Uterus (tissue), 4 donors: Measurements from ENCODE around the gene MPP1. TPM values are rescaled to one million over a fixed set of nuclear protein-coding genes. Genes with fewer than 3 reads are reported as not detected.

Experiments
- DNase-seq, 2 donors: peaks; one replicate each; pipeline ENCODE4 v3.0.0-alpha.2; 2019 to 2020
- H3K27ac ChIP-seq, 2 donors: fragments of 200-600 bp; sonication (generic); 1 replicate in 1 of 2; 2 replicates in 1 of 2; pipeline ENCODE4 v1.5.1; 2016 to 2018
- H3K27me3 ChIP-seq, 2 donors: fragments of 200-600 bp; sonication (generic); one replicate each; pipeline ENCODE4 v1.5.1; 2018 to 2019; ENCODE audit warnings: control low read depth in 1 of 2
- H3K36me3 ChIP-seq, 2 donors: fragments of 200-600 bp; sonication (generic); one replicate each; pipeline ENCODE4 v1.5.1; 2019; ENCODE audit warnings: control low read depth in 1 of 2
- H3K4me1 ChIP-seq, 2 donors: fragments of 200-600 bp; sonication (generic); one replicate each; pipeline ENCODE4 v1.5.1; 2018 to 2019; ENCODE audit warnings: control low read depth in 1 of 2
- H3K4me3 ChIP-seq, 2 donors: fragments of 200-600 bp; sonication (generic); 1 replicate in 1 of 2; 2 replicates in 1 of 2; pipeline ENCODE4 v1.5.1; 2018 to 2019; ENCODE audit warnings: mild to moderate bottlenecking in 1 of 2
- H3K9me3 ChIP-seq, 2 donors: fragments of 200-600 bp; sonication (generic); one replicate each; pipeline ENCODE4 v1.5.1; 2019; ENCODE audit warnings: control low read depth in 1 of 2
- CTCF ChIP-seq, 4 experiments: fragments of 200-600 bp in 2 of 4; fragments of 450-650 bp in 2 of 4; sonication (generic) in 2 of 4; IDR thresholded peaks; one replicate each; pipeline ENCODE4 v1.5.1; 2016 to 2019; ENCODE audit warnings: antibody characterized with exemption in 4 of 4, mild to moderate bottlenecking in 2 of 4, moderate library complexity in 1 of 4
- POLR2A ChIP-seq, 2 donors: fragments of 450-650 bp; IDR thresholded peaks; one replicate each; pipeline ENCODE4 v1.6.1; 2016; ENCODE audit warnings: antibody characterized with exemption in 2 of 2, mild to moderate bottlenecking in 1 of 2, moderate library complexity in 1 of 2
- intact Hi-C: fragments of 100-400 bp; cut with DNase I; formaldehyde crosslinking; loops from one replicate; pipeline ENCODE4 v1.15.1; 2023; ENCODE audit warnings: low total_unique reads
- small RNA-seq: library from RNA; depleted of rRNA; stranded (forward); fragments of <200 nt; gene quantifications from one replicate; pipeline ENCODE3, GENCODE V24; 2016
- total RNA-seq, 4 donors: library from RNA; depleted of rRNA in 3 of 4; stranded (reverse); fragments of >200 nt in 3 of 4; gene quantifications; one replicate each; pipeline versions ENCODE4 v1.1.0 to v1.2.4, GENCODE V29; 2014 to 2023
- donor health status: DM: yes; HTN: yes; CAD: no.

Gene MPP1
- total RNA-seq, 4 donors from 2014 or later = 8.5 to 31.0 (median 20.4) TPM

GRCh38 chrX:154730253-154730891, 74.9 kb downstream of the MPP1 start:
- Histone ChIP-seq H3K4me3 (no peak overlapping the region), H3K27ac (peak overlapping the region; percentile 64 to 65), H3K27me3 (no peaks in the 10 kb centered on the region), H3K4me1 (peaks cover 0 to 4% of the 10 kb centered on the region in 2 donors), H3K36me3 (no peaks in the 10 kb centered on the region), H3K9me3 (no peaks in the 10 kb centered on the region)
- no peak for TF ChIP-seq CTCF (IDR thresholded peaks at IDR 0.05)
- TF ChIP-seq POLR2A (IDR thresholded peaks at IDR 0.05) = no peak
- intact Hi-C loops = no loop called here
- DNase-seq = peak; percentile 40 to 70

GRCh38 chrX:154729439-154729838, 75.8 kb downstream of the MPP1 start:
- Histone ChIP-seq H3K9me3 (no peaks in the 10 kb centered on the region), H3K27ac (peak overlapping the region; percentile 64 to 65), H3K27me3 (no peaks in the 10 kb centered on the region), H3K36me3 (no peaks in the 10 kb centered on the region), H3K4me1 (peaks cover 0 to 4% of the 10 kb centered on the region in 2 donors), H3K4me3 (no peak overlapping the region)
- TF ChIP-seq CTCF (IDR thresholded peaks at IDR 0.05) (no peak), POLR2A (IDR thresholded peaks at IDR 0.05) (no peak)
- intact Hi-C loops = no loop called here
- DNase-seq = no peak

Small RNA genes within 50 kb of the gene (small RNA-seq; reads per million reads assigned to genes)
- gene SNORA36A = not detected

Other genes with a start within 250 kb of the MPP1 start
- gene CTAG1A, start 220.4 kb downstream of the MPP1 start, total RNA-seq = not detected
- under 1 TPM in 1 of 4 donors, not detected in 3; 0.46 TPM for gene CTAG1B, start 186.2 kb downstream of the MPP1 start, total RNA-seq
- not detected for gene CTAG2, start 151.9 kb downstream of the MPP1 start, total RNA-seq
- 10 to 100 TPM in 1 of 4 donors, 1 to 10 TPM in 3; 2.9 to 34.1 (median 7.2) TPM for gene GAB3, start 54.4 kb downstream of the MPP1 start, total RNA-seq
- 10 to 100 TPM in 2 of 4 donors, 1 to 10 TPM in 2; 6.4 to 36.4 (median 19.1) TPM for gene DKC1, start 42.6 kb downstream of the MPP1 start, total RNA-seq
- not detected for gene SMIM9, start 29.2 kb upstream of the MPP1 start, total RNA-seq
- gene F8A1, start 80.9 kb upstream of the MPP1 start, total RNA-seq = 10 to 100 TPM in 1 of 4 donors, 1 to 10 TPM in 2, under 1 TPM in 1; 0.28 to 16.7 (median 6.1) TPM
- gene F8, start 217.2 kb upstream of the MPP1 start, total RNA-seq = 10 to 100 TPM; 11.8 to 63.0 (median 28.5) TPM
- 100 to 1,000 TPM in 1 of 4 donors, 10 to 100 TPM in 3; 47.8 to 102 (median 70.7) TPM for gene FUNDC2, start 221.4 kb upstream of the MPP1 start, total RNA-seq